Bronchial epithelial cell (primary cell): ENCODE data around the gene SRL. TPM values are rescaled to one million over a fixed set of nuclear protein-coding genes. Genes with fewer than 3 reads are reported as not detected.

Source experiments
- DNase-seq: peaks from one replicate; pipeline ENCODE4 v3.0.0-alpha.2; 2010; ENCODE audit warnings: low read depth
- FAIRE-seq: peaks from 2 replicates; lab custom pipeline; 2011; peaks lifted over from hg19 to GRCh38; lab: Jason Lieb, UNC
- H3K27me3 ChIP-seq: 2 replicates; pipeline ENCODE4 v1.5.1; 2011; ENCODE audit warnings: low read length; ENCODE audit not compliant: control insufficient read depth, insufficient read depth
- H3K36me3 ChIP-seq: 2 replicates; pipeline ENCODE4 v1.5.1; 2011; ENCODE audit warnings: low read length; ENCODE audit not compliant: control insufficient read depth, insufficient read depth
- H3K4me3 ChIP-seq: 2 replicates; pipeline ENCODE4 v1.5.1; 2011; ENCODE audit warnings: mild to moderate bottlenecking, low read depth, low read length, control low read depth
- CTCF ChIP-seq: IDR thresholded peaks from 2 replicates; pipeline ENCODE4 v1.5.1; 2011; ENCODE audit warnings: mild to moderate bottlenecking, moderate library complexity, low read length, control low read depth, inconsistent platforms; ENCODE audit not compliant: insufficient read depth, severe bottlenecking
- total RNA-seq: library from RNA; depleted of rRNA; stranded (reverse); fragments of >200 nt; gene quantifications from 2 replicates; pipeline ENCODE4 v1.2.1, GENCODE V29; 2014

SRL gene
- total RNA-seq, 1 donor from 2014 or later = not detected

- DNase-seq = no peak
- Histone ChIP-seq H3K4me3 (no peak overlapping the region), H3K36me3 (no peaks in the 10 kb centered on the region), H3K27me3 (no peaks in the 10 kb centered on the region)
- no peak for TF ChIP-seq CTCF
- FAIRE-seq = no peak
Measured at GRCh38 chr16:4217204-4218131, 24.4 kb downstream of the SRL start.

- no peaks in the 10 kb centered on the region for H3K36me3 ChIP-seq
- H3K27me3 ChIP-seq = no peaks in the 10 kb centered on the region
- FAIRE-seq (no peak), DNase-seq (no peak)
- H3K4me3 ChIP-seq = no peak overlapping the region
- no peak for TF ChIP-seq CTCF
Measured at GRCh38 chr16:4216596-4216995, 25.3 kb downstream of the SRL start.

- no peaks in the 10 kb centered on the region for H3K27me3 ChIP-seq
- FAIRE-seq (no peak), DNase-seq (no peak)
- no peak for TF ChIP-seq CTCF
- H3K4me3 ChIP-seq = no peak overlapping the region
- H3K36me3 ChIP-seq = no peaks in the 10 kb centered on the region
Measured at GRCh38 chr16:4215106-4215505, 26.8 kb downstream of the SRL start.

- H3K36me3 ChIP-seq = no peaks in the 10 kb centered on the region
- H3K4me3 ChIP-seq = no peak overlapping the region
- FAIRE-seq (peak; percentile 89), DNase-seq (peak; percentile 97)
- no peaks in the 10 kb centered on the region for H3K27me3 ChIP-seq
- no peak for TF ChIP-seq CTCF
Measured at GRCh38 chr16:4214215-4214621, 27.7 kb downstream of the SRL start.

GRCh38 chr16:4213737-4214136 is 28.1 kb downstream of the SRL start:
- Histone ChIP-seq H3K27me3 (no peaks in the 10 kb centered on the region), H3K4me3 (no peak overlapping the region), H3K36me3 (no peaks in the 10 kb centered on the region)
- TF ChIP-seq CTCF = no peak
- no peak for FAIRE-seq
- peak; percentile 43 for DNase-seq
